Activated naive CD8-positive, alpha-beta T cell treated with anti-CD3 and anti-CD28 coated beads, Interleukin-2, amount 10 ng/mL, durations not matched to agents 7 days and 5 days (primary cell): Measurements from ENCODE around the gene STX1A. TPM values are rescaled to one million over a fixed set of nuclear protein-coding genes. Genes with fewer than 3 reads are reported as not detected.
A peak's percentile ranks its signal among the peaks of the same experiment; 100 is the strongest.

Experiments used
- ATAC-seq: fragments of 150-1000 bp; cut with Tn5 transposase; one replicate; pipeline ENCODE4 v1.10.0; 2021; ENCODE audit warnings: low read depth, moderate library complexity
- POLR2A ChIA-PET: fragments of 350-600 bp; sonication (Branson Sonifier 250); formaldehyde crosslinking; loops from one replicate; lab custom pipeline; 2021; ENCODE audit warnings: antibody characterized with exemption; lab: Charles Lee
- DNase-seq: peaks from one replicate; pipeline ENCODE4 v3.0.0; 2021
- H3K27ac Mint-ChIP-seq: one replicate; pipeline ENCODE4 v1.8.0; 2022; ENCODE audit warnings: mild to moderate bottlenecking, mixed read lengths
- H3K27me3 Mint-ChIP-seq: one replicate; pipeline ENCODE4 v1.8.0; 2022; ENCODE audit warnings: mild to moderate bottlenecking, moderate library complexity, mixed read lengths
- H3K36me3 Mint-ChIP-seq: one replicate; pipeline ENCODE4 v1.8.0; 2021; ENCODE audit warnings: mild to moderate bottlenecking, mixed read lengths
- H3K4me1 Mint-ChIP-seq: one replicate; pipeline ENCODE4 v1.8.0; 2021; ENCODE audit warnings: mixed read lengths
- H3K4me3 Mint-ChIP-seq: one replicate; pipeline ENCODE4 v1.8.0; 2022; ENCODE audit warnings: mild to moderate bottlenecking, moderate library complexity, mixed read lengths
- H3K9me3 Mint-ChIP-seq: one replicate; pipeline ENCODE4 v1.8.0; 2021; ENCODE audit warnings: mixed read lengths
- total RNA-seq, 2 experiments: library from RNA; stranded (reverse); gene quantifications; one replicate each; pipeline ENCODE4 v1.2.3, GENCODE V29; 2021

The STX1A gene
- total RNA-seq, 2 experiments from 2014 or later: 8.0 to 9.9 TPM

GRCh38 chr7:73740771-73741170 lies 21.3 kb upstream of the STX1A start:
- H3K27me3 Mint-ChIP-seq: peaks cover 2% of the 10 kb centered on the region
- H3K4me1 Mint-ChIP-seq: peaks cover 8% of the 10 kb centered on the region
- DNase-seq (no peak), ATAC-seq (no peak)
- peaks cover 1% of the 10 kb centered on the region for H3K36me3 Mint-ChIP-seq
- H3K4me3 Mint-ChIP-seq: no peak overlapping the region
- H3K9me3 Mint-ChIP-seq: no peaks in the 10 kb centered on the region
- no peak overlapping the region for H3K27ac Mint-ChIP-seq
- POLR2A ChIA-PET: no interaction called here

GRCh38 chr7:73740212-73740611 lies 20.7 kb upstream of the STX1A start:
- H3K27ac Mint-ChIP-seq: peak overlapping the region; percentile 42
- peaks cover 2% of the 10 kb centered on the region for H3K27me3 Mint-ChIP-seq
- peaks cover 1% of the 10 kb centered on the region for H3K36me3 Mint-ChIP-seq
- peaks cover 9% of the 10 kb centered on the region for H3K4me1 Mint-ChIP-seq
- no peaks in the 10 kb centered on the region for H3K9me3 Mint-ChIP-seq
- H3K4me3 Mint-ChIP-seq: peak overlapping the region; percentile 32
- ATAC-seq: no peak
- DNase-seq: no peak
- POLR2A ChIA-PET: interaction anchor here (0.7 kb wide), 1 partner anchor 24 kb away, joined by 3 read pairs; no protein-coding TSS in a partner anchor

- H3K4me3 Mint-ChIP-seq: peak overlapping the region; percentile 97
- H3K27me3 Mint-ChIP-seq: peaks cover 2% of the 10 kb centered on the region
- POLR2A ChIA-PET: interaction anchor here (1.1 kb wide), 1 partner anchor 155 kb away, joined by 3 read pairs; no protein-coding TSS in a partner anchor
- peaks cover 1% of the 10 kb centered on the region for H3K36me3 Mint-ChIP-seq
- H3K9me3 Mint-ChIP-seq: no peaks in the 10 kb centered on the region
- DNase-seq: no peak
- H3K4me1 Mint-ChIP-seq: peaks cover 16% of the 10 kb centered on the region
- no peak for ATAC-seq
- peak overlapping the region; percentile 98 for H3K27ac Mint-ChIP-seq
These were observed 19.9 kb upstream of the STX1A start for GRCh38 chr7:73739387-73739767.

- peaks cover 1% of the 10 kb centered on the region for H3K36me3 Mint-ChIP-seq
- H3K27ac Mint-ChIP-seq: peak within 1 kb of the TSS; percentile 98
- ATAC-seq (peak; percentile 79), DNase-seq (peak; percentile 98)
- POLR2A ChIA-PET: interaction anchor here (0.9 to 1.7 kb wide), 7 partner anchors 19 to 217 kb away, joined by 3 to 10 read pairs (median 5); partner anchors contain the start of genes BAZ1B, BCL7B and STX1A
- H3K4me3 Mint-ChIP-seq: peak within 1 kb of the TSS; percentile 97
- H3K4me1 Mint-ChIP-seq: peaks cover 16% of the 10 kb centered on the region
- H3K27me3 Mint-ChIP-seq: peaks cover 2% of the 10 kb centered on the region
- H3K9me3 Mint-ChIP-seq: no peaks in the 10 kb centered on the region
These were observed 19.3 kb upstream of the STX1A start, which contains the start of gene ABHD11 for GRCh38 chr7:73738612-73739386. TSS of gene ABHD11 (minus strand) at chr7:73738802. CDS start at chr7:73738770, 32 bp downstream.

GRCh38 chr7:73738220-73738611 lies 18.7 kb upstream of the STX1A start:
- peaks cover under 1% of the 10 kb centered on the region for H3K27me3 Mint-ChIP-seq
- POLR2A ChIA-PET: interaction anchor here (0.9 to 1.7 kb wide), 6 partner anchors 19 to 216 kb away, joined by 3 to 10 read pairs (median 6); partner anchors contain the start of genes BAZ1B, BCL7B and STX1A
- H3K27ac Mint-ChIP-seq: peak overlapping the region; percentile 98
- H3K4me3 Mint-ChIP-seq: peak overlapping the region; percentile 97
- peaks cover 16% of the 10 kb centered on the region for H3K4me1 Mint-ChIP-seq
- H3K9me3 Mint-ChIP-seq: no peaks in the 10 kb centered on the region
- H3K36me3 Mint-ChIP-seq: peaks cover 1% of the 10 kb centered on the region
- ATAC-seq: peak; percentile 8
- peak; percentile 68 for DNase-seq

GRCh38 chr7:73737491-73738219 lies 18.2 kb upstream of the STX1A start:
- H3K4me1 Mint-ChIP-seq: peaks cover 16% of the 10 kb centered on the region
- peaks cover 1% of the 10 kb centered on the region for H3K36me3 Mint-ChIP-seq
- no peaks in the 10 kb centered on the region for H3K9me3 Mint-ChIP-seq
- peak overlapping the region; percentile 98 for H3K27ac Mint-ChIP-seq
- POLR2A ChIA-PET: interaction anchor here (0.9 to 1.7 kb wide), 6 partner anchors 9 to 216 kb away, joined by 3 to 10 read pairs (median 6); partner anchors contain the start of genes BAZ1B and BCL7B
- ATAC-seq (no peak), DNase-seq (no peak)
- H3K27me3 Mint-ChIP-seq: peaks cover 3% of the 10 kb centered on the region
- H3K4me3 Mint-ChIP-seq: peak overlapping the region; percentile 97

GRCh38 chr7:73736885-73737284 lies 17.4 kb upstream of the STX1A start:
- Mint-ChIP-seq H3K27me3 (peaks cover 3% of the 10 kb centered on the region), H3K4me3 (no peak overlapping the region), H3K27ac (no peak overlapping the region), H3K9me3 (no peaks in the 10 kb centered on the region), H3K36me3 (peaks cover 1% of the 10 kb centered on the region), H3K4me1 (peaks cover 16% of the 10 kb centered on the region)
- ATAC-seq (no peak), DNase-seq (no peak)
- POLR2A ChIA-PET: interaction anchor here (0.9 to 1.0 kb wide), 2 partner anchors 8 to 17 kb away, joined by 3 read pairs; partner anchors contain the start of gene STX1A

GRCh38 chr7:73735528-73735905 lies 16.0 kb upstream of the STX1A start:
- no peaks in the 10 kb centered on the region for H3K9me3 Mint-ChIP-seq
- POLR2A ChIA-PET: interaction anchor here (1.9 kb wide), 1 partner anchor 128 kb away, joined by 14 read pairs; no protein-coding TSS in a partner anchor
- ATAC-seq (no peak), DNase-seq (no peak)
- no peak overlapping the region for H3K4me3 Mint-ChIP-seq
- peaks cover 1% of the 10 kb centered on the region for H3K36me3 Mint-ChIP-seq
- peaks cover 3% of the 10 kb centered on the region for H3K27me3 Mint-ChIP-seq
- H3K4me1 Mint-ChIP-seq: peaks cover 16% of the 10 kb centered on the region
- no peak overlapping the region for H3K27ac Mint-ChIP-seq

GRCh38 chr7:73734619-73735527 lies 15.4 kb upstream of the STX1A start:
- Mint-ChIP-seq H3K36me3 (peaks cover 1% of the 10 kb centered on the region), H3K4me1 (peaks cover 16% of the 10 kb centered on the region), H3K27me3 (peaks cover 3% of the 10 kb centered on the region), H3K27ac (peak overlapping the region; percentile 75), H3K9me3 (no peaks in the 10 kb centered on the region), H3K4me3 (peak overlapping the region; percentile 37)
- POLR2A ChIA-PET: interaction anchor here (1.1 to 1.9 kb wide), 2 partner anchors 15 to 128 kb away, joined by 3 to 14 read pairs; partner anchors contain the start of gene STX1A
- DNase-seq: peak; percentile 81
- peak; percentile 65 for ATAC-seq

GRCh38 chr7:73732397-73732796 lies 12.9 kb upstream of the STX1A start:
- peaks cover 16% of the 10 kb centered on the region for H3K27me3 Mint-ChIP-seq
- peaks cover 12% of the 10 kb centered on the region for H3K4me1 Mint-ChIP-seq
- no peaks in the 10 kb centered on the region for H3K36me3 Mint-ChIP-seq
- H3K4me3 Mint-ChIP-seq: no peak overlapping the region
- ATAC-seq: no peak
- POLR2A ChIA-PET: no interaction called here
- DNase-seq: no peak
- no peaks in the 10 kb centered on the region for H3K9me3 Mint-ChIP-seq
- no peak overlapping the region for H3K27ac Mint-ChIP-seq

GRCh38 chr7:73730485-73730884 lies 11.0 kb upstream of the STX1A start:
- Mint-ChIP-seq H3K27me3 (peaks cover 17% of the 10 kb centered on the region), H3K36me3 (no peaks in the 10 kb centered on the region), H3K27ac (no peak overlapping the region), H3K4me3 (no peak overlapping the region), H3K4me1 (peaks cover 8% of the 10 kb centered on the region), H3K9me3 (no peaks in the 10 kb centered on the region)
- ATAC-seq (no peak), DNase-seq (no peak)
- POLR2A ChIA-PET: no interaction called here

- ATAC-seq: no peak
- POLR2A ChIA-PET: interaction anchor here (0.8 kb wide), 1 partner anchor 9 kb away, joined by 3 read pairs; no protein-coding TSS in a partner anchor
- no peak for DNase-seq
- no peaks in the 10 kb centered on the region for H3K9me3 Mint-ChIP-seq
- H3K4me3 Mint-ChIP-seq: no peak overlapping the region
- no peaks in the 10 kb centered on the region for H3K4me1 Mint-ChIP-seq
- H3K27me3 Mint-ChIP-seq: peaks cover 17% of the 10 kb centered on the region
- no peak overlapping the region for H3K27ac Mint-ChIP-seq
- no peaks in the 10 kb centered on the region for H3K36me3 Mint-ChIP-seq
These were observed 9.1 kb upstream of the STX1A start for GRCh38 chr7:73728551-73728950.
